Adrenal gland (tissue), 12 donors: ENCODE results near the gene PSMG4. TPM values are rescaled to one million over a fixed set of nuclear protein-coding genes. Genes with fewer than 3 reads are reported as not detected.

Source experiments
- DNase-seq, 7 donors: peaks; one replicate each; pipeline ENCODE4 v3.0.0-alpha.2; 2019 to 2020
- H3K27ac ChIP-seq, 5 donors: fragments of 200-600 bp; sonication (generic) in 4 of 5; 1 replicate in 3 of 5; 2 replicates in 2 of 5; pipeline versions ENCODE4 v1.5.1 to v1.8.0; 2016 to 2020; ENCODE audit warnings: mild to moderate bottlenecking in 1 of 5
- H3K27me3 ChIP-seq: fragments of 200-600 bp; 2 replicates; pipeline ENCODE4 v1.8.0; 2021
- H3K36me3 ChIP-seq, 2 donors: fragments of 200-600 bp; replicated peaks in 1 of 2; 1 replicate in 1 of 2; 2 replicates in 1 of 2; pipeline versions ENCODE4 v1.5.1 to v1.8.0; 2018 to 2022
- H3K4me1 ChIP-seq, 2 donors: fragments of 200-600 bp; replicated peaks in 1 of 2; 1 replicate in 1 of 2; 2 replicates in 1 of 2; pipeline versions ENCODE4 v1.5.1 to v1.8.0; 2018 to 2021
- H3K4me3 ChIP-seq, 4 donors: fragments of 200-600 bp; sonication (generic) in 3 of 4; one replicate each; pipeline ENCODE4 v1.5.1; 2016 to 2018
- H3K9me3 ChIP-seq, 3 donors: fragments of 200-600 bp; sonication (generic) in 1 of 3; replicated peaks in 1 of 3; 1 replicate in 2 of 3; 2 replicates in 1 of 3; pipeline versions ENCODE4 v1.5.1 to v1.8.0; 2016 to 2021
- CTCF ChIP-seq, 6 experiments: fragments of 450-650 bp in 4 of 6; fragments of 200-600 bp in 2 of 6; sonication (generic) in 1 of 6; IDR thresholded peaks; 1 replicate in 5 of 6; 2 replicates in 1 of 6; pipeline versions ENCODE4 v1.5.1 to v1.8.0; 2016 to 2021; ENCODE audit warnings: antibody characterized with exemption in 6 of 6, mild to moderate bottlenecking in 2 of 6, moderate library complexity in 1 of 6
- POLR2A ChIP-seq, 2 donors: fragments of 450-650 bp; IDR thresholded peaks; one replicate each; pipeline ENCODE4 v1.6.1; 2017; ENCODE audit warnings: antibody characterized with exemption in 2 of 2, mild to moderate bottlenecking in 2 of 2, moderate library complexity in 1 of 2
- WGBS, 4 donors: extraction: QIAGEN DNeasy Blood & Tissue Kit in 2 of 4; methylation state at CpG; one replicate each; pipeline versions ENCODE4 v1.1.5 to v1.1.7; 2013 to 2017; 5-methylcytosine and 5-hydroxymethylcytosine counted together
- intact Hi-C, 2 donors: fragments of 100-400 bp; cut with DNase I; formaldehyde crosslinking; loops; one replicate each; pipeline versions ENCODE4 v1.14.1 to v1.15.0; 2022 to 2023
- polyA plus RNA-seq, 3 donors: library from polyadenylated mRNA; stranded (reverse); fragments of 200-250 nt in 2 of 3; fragments of 350-450 nt in 1 of 3; fragmentation: Illumina TruSeq in 1 of 3; extraction: RNeasy Lipid Tissue Mini Kit (QIAGEN cat#74804) in 1 of 3; gene quantifications; one replicate each; pipeline ENCODE4 v1.2.3, GENCODE V29; 2013 to 2014
- total RNA-seq, 9 donors: library from RNA; depleted of rRNA in 4 of 9; stranded (reverse); fragments of >200 nt in 4 of 9; fragments of 120-200 nt in 1 of 9; fragmentation: NEBNext Ultra II Directional in 1 of 9; extraction: Animal tissue kit (Norgen Biotek cat#: 25700) in 1 of 9; gene quantifications; one replicate each; pipeline versions ENCODE4 v1.1.0 to v1.2.4, GENCODE V29; 2013 to 2023
- donor health status: healthy with polysubstance abuse.
- donor health status: Bipolar disorder and iron deficiency.
- donor health status: DM: yes; HTN: yes; CAD: no.
- donor health status: DM: no; HTN: no; CAD: no.
- donor health status: DM: no; HTN: no; CAD: no.
- donor health status: DM: yes; HTN: yes; CAD: no.

Gene PSMG4
- total and polyA plus RNA-seq, 12 donors = 4.9 to 87.5 (median 20.0) TPM

DNA sequence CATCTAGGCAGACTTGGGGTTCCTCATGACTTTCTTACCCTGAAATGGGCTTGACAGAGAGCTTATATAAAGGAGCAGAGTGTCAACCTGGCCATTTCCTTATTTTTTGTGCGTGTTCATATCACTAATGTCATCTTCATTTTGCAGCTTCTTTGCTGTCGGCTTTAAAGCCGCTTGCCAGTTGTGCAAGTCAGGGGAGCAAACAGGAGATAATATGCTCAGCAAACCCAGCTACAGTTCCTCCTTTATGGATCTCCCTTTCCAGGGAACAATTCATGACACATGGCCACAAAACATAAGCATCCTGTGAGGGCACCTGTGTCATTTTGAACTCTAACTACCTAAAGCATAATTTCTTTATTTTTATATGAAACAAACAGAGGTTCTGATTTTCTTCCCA lies 24.8 kb upstream of the PSMG4 start:
- WGBS, 4 donors = 59 to 73% (median 62%) methylated on average over 3 of the region's 3 CpGs
- intact Hi-C loops = no loop called here
- Histone ChIP-seq H3K27ac (no peak overlapping the region), H3K27me3 (peaks cover 25% of the 10 kb centered on the region), H3K36me3 (no peaks in the 10 kb centered on the region), H3K4me1 (peaks cover 0 to 23% of the 10 kb centered on the region in 2 donors), H3K4me3 (no peak overlapping the region), H3K9me3 (no peaks in the 10 kb centered on the region)
- TF ChIP-seq POLR2A (IDR thresholded peaks at IDR 0.05) (no peak), CTCF (IDR thresholded peaks at IDR 0.05) (no peak)
- no peak for DNase-seq

GRCh38 chr6:3235486-3235885 lies 23.3 kb upstream of the PSMG4 start:
- Histone ChIP-seq H3K4me3 (no peak overlapping the region), H3K9me3 (no peaks in the 10 kb centered on the region), H3K4me1 (peaks cover 0 to 12% of the 10 kb centered on the region in 2 donors), H3K27ac (no peak overlapping the region), H3K27me3 (peaks cover 15% of the 10 kb centered on the region), H3K36me3 (no peaks in the 10 kb centered on the region)
- TF ChIP-seq POLR2A (IDR thresholded peaks at IDR 0.05) (no peak), CTCF (IDR thresholded peaks at IDR 0.05) (no peak)
- DNase-seq = peak in 1 of 7 donors; percentile 3
- intact Hi-C loops = no loop called here
- WGBS, 4 donors = 83 to 89% (median 87%) methylated on average over 2 of the region's 2 CpGs

GRCh38 chr6:3236005-3236404 lies 22.7 kb upstream of the PSMG4 start:
- WGBS, 4 donors = 63 to 76% (median 71%) methylated on average over 3 of the region's 3 CpGs

More at GRCh38 chr6:3236005-3236404, 22.7 kb upstream of the PSMG4 start:
- Histone ChIP-seq H3K4me3 (no peak overlapping the region), H3K27me3 (peaks cover 15% of the 10 kb centered on the region), H3K27ac (no peak overlapping the region), H3K4me1 (peaks cover 0 to 12% of the 10 kb centered on the region in 2 donors), H3K9me3 (no peaks in the 10 kb centered on the region), H3K36me3 (no peaks in the 10 kb centered on the region)
- peak in 1 of 7 donors; percentile 1 for DNase-seq
- intact Hi-C loops = no loop called here
- TF ChIP-seq CTCF (IDR thresholded peaks at IDR 0.05) (no peak), POLR2A (IDR thresholded peaks at IDR 0.05) (no peak)
